A549 (cell line): ENCODE data around the gene ELAVL1.
"Not testable (repeated sequence)": the region's sequence is repeated elsewhere in the genome, so short reads cannot be mapped to it uniquely, and the experiment has no call there.

Experiments
- BHLHE40 ChIP-seq: IDR thresholded peaks from 2 replicates; pipeline ENCODE4 v1.6.1; 2012; ENCODE audit warnings: low read depth, low read length, inconsistent platforms
- CBX2 ChIP-seq: fragments of 200-600 bp; sonication (generic); IDR thresholded peaks from 2 replicates; pipeline ENCODE4 v1.6.1; 2016; ENCODE audit warnings: low read depth, mild to moderate bottlenecking, borderline replicate concordance
- CTCF ChIP-seq: fragments of >200 bp; sonication (Bioruptor Twin); formaldehyde crosslinking; IDR thresholded peaks from 3 replicates; pipeline ENCODE4 v1.5.1; 2016
- ESRRA ChIP-seq: fragments of 150-350 bp; IDR thresholded peaks from 2 replicates; pipeline ENCODE4 v1.6.1; 2014; ENCODE audit warnings: mild to moderate bottlenecking, low read length, borderline replicate concordance
- KDM1A ChIP-seq: fragments of 200-600 bp; sonication (generic); IDR thresholded peaks from 2 replicates; pipeline ENCODE4 v1.6.1; 2016; ENCODE audit warnings: low read depth, mild to moderate bottlenecking
- MAFK ChIP-seq: fragments of 450-650 bp; IDR thresholded peaks from 2 replicates; pipeline ENCODE4 v1.6.1; 2014; ENCODE audit not compliant: partially characterized antibody
- PBX3 ChIP-seq: IDR thresholded peaks from 2 replicates; pipeline ENCODE4 v1.6.1; 2012
- POLR2A ChIP-seq: IDR thresholded peaks from 2 replicates; pipeline ENCODE4 v1.6.1; 2012; ENCODE audit warnings: mild to moderate bottlenecking, low read length
- RCOR1 ChIP-seq: fragments of 150-350 bp; IDR thresholded peaks from 2 replicates; pipeline ENCODE4 v1.6.1; 2014; ENCODE audit warnings: antibody characterized with exemption, low read length, low read depth
- SMC3 ChIP-seq: fragments of >200 bp; sonication (Bioruptor Twin); formaldehyde crosslinking; IDR thresholded peaks from 3 replicates; pipeline ENCODE4 v1.6.1; 2018; ENCODE audit warnings: inconsistent platforms
- USF2 ChIP-seq: fragments of 450-650 bp; IDR thresholded peaks from 2 replicates; pipeline ENCODE4 v1.6.1; 2014; ENCODE audit warnings: antibody characterized with exemption
- TF ChIP-seq, protein P1 (sequence below): fragments of 200-600 bp; sonication (generic); IDR thresholded peaks from 2 replicates; pipeline ENCODE4 v1.6.1; 2016; ENCODE audit warnings: antibody characterized with exemption, mild to moderate bottlenecking, moderate library complexity

DNA sequence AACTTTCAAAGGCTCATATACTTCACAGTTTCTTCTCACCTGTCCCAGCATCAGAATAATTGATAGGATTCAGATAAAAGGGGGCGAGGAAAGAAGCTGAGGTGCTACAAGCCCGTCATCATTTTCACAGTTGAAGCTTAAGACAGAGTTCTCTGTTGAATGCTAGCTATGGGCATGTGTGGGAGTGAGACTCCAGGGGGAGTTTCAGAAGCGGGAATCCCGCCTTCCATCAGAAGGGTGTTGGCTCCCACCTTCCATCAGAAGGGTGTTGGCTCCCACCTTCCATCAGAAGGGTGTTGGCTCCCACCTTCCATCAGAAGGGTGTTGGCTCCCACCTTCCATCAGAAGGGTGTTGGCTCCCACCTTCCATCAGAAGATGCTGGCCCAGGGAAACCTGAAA, 44.4 kb downstream of the ELAVL1 start:
- TF ChIP-seq CTCF, USF2, RCOR1, ESRRA, BHLHE40, POLR2A, KDM1A, MAFK, SMC3, CBX2, PBX3: not testable (repeated sequence)
- TF ChIP-seq, protein P1, sequence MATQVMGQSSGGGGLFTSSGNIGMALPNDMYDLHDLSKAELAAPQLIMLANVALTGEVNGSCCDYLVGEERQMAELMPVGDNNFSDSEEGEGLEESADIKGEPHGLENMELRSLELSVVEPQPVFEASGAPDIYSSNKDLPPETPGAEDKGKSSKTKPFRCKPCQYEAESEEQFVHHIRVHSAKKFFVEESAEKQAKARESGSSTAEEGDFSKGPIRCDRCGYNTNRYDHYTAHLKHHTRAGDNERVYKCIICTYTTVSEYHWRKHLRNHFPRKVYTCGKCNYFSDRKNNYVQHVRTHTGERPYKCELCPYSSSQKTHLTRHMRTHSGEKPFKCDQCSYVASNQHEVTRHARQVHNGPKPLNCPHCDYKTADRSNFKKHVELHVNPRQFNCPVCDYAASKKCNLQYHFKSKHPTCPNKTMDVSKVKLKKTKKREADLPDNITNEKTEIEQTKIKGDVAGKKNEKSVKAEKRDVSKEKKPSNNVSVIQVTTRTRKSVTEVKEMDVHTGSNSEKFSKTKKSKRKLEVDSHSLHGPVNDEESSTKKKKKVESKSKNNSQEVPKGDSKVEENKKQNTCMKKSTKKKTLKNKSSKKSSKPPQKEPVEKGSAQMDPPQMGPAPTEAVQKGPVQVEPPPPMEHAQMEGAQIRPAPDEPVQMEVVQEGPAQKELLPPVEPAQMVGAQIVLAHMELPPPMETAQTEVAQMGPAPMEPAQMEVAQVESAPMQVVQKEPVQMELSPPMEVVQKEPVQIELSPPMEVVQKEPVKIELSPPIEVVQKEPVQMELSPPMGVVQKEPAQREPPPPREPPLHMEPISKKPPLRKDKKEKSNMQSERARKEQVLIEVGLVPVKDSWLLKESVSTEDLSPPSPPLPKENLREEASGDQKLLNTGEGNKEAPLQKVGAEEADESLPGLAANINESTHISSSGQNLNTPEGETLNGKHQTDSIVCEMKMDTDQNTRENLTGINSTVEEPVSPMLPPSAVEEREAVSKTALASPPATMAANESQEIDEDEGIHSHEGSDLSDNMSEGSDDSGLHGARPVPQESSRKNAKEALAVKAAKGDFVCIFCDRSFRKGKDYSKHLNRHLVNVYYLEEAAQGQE: not testable (repeated sequence)
